HepG2 (cell line): ENCODE measurements around the gene TMEM233. TPM values are rescaled to one million over a fixed set of nuclear protein-coding genes. Genes with fewer than 3 reads are reported as not detected.

Experiments
- ATAC-seq: fragments of 200-7000 bp; cut with Tn5 transposase; 3 replicates; pipeline ENCODE4 v1.9.1; 2020; ENCODE audit warnings: mild to moderate bottlenecking, moderate library complexity
- BruUV-seq: library from RNA; stranded (reverse); fragments of 400-500 nt; replicated peaks from 2 replicates; lab custom pipeline; 2021; lab: Mats Ljungman, UMichigan
- CTCF ChIA-PET: fragments of 300-600 bp; formaldehyde crosslinking; extraction: SDS; loops from one replicate; lab custom pipeline; 2021; ENCODE audit warnings: low total read pairs, inconsistent platforms, low intra/inter-chr PET ratio; lab: Yijun Ruan, JAX
- POLR2A ChIA-PET: fragments of 350-600 bp; sonication (Branson Sonifier 250); formaldehyde crosslinking; loops from one replicate; lab custom pipeline; 2020; ENCODE audit warnings: antibody characterized with exemption, inconsistent platforms; lab: Yijun Ruan, JAX
- DNase-seq: peaks from one replicate; pipeline ENCODE4 v3.0.0-alpha.2; 2015; ENCODE audit warnings: low spot score
- FAIRE-seq: peaks from 3 replicates; lab custom pipeline; 2011; peaks lifted over from hg19 to GRCh38; lab: Jason Lieb, UNC
- H2AFZ ChIP-seq: one replicate; pipeline ENCODE4 v1.6.1; 2011; ENCODE audit warnings: low read length, inconsistent platforms
- H3K27ac ChIP-seq: fragments of 300-600 bp; 3 replicates; pipeline ENCODE4 v1.8.0; 2011; ENCODE audit warnings: mixed run types, mild to moderate bottlenecking, mixed read lengths, low read length, inconsistent platforms; ENCODE audit not compliant: insufficient read depth; ENCODE audit errors: extremely low read length
- H3K27me3 ChIP-seq, 2 experiments: fragments of 200-600 bp in 1 of 2; 2 replicates in 1 of 2; 3 replicates in 1 of 2; pipeline versions ENCODE4 v1.6.0 to v1.8.0; 2011; ENCODE audit warnings: low read length in 2 of 2, mild to moderate bottlenecking in 2 of 2, moderate library complexity in 2 of 2, inconsistent platforms in 1 of 2; ENCODE audit not compliant: insufficient read depth in 2 of 2, control insufficient read depth in 1 of 2
- H3K36me3 ChIP-seq, 2 experiments: fragments of 200-600 bp in 1 of 2; replicated peaks in 1 of 2; 2 replicates in 1 of 2; 3 replicates in 1 of 2; pipeline versions ENCODE4 v1.5.1 to v1.8.0; 2011; ENCODE audit warnings: low read length in 2 of 2, inconsistent platforms in 1 of 2; ENCODE audit not compliant: insufficient read depth in 2 of 2, control insufficient read depth in 1 of 2
- H3K4me1 ChIP-seq: 2 replicates; pipeline ENCODE4 v1.5.1; 2012; ENCODE audit warnings: low read length, inconsistent platforms; ENCODE audit not compliant: insufficient read depth
- H3K4me2 ChIP-seq: 2 replicates; pipeline ENCODE4 v1.6.0; 2011; ENCODE audit warnings: low read depth, low read length, inconsistent platforms
- H3K4me3 ChIP-seq, 3 experiments: fragments of 200-600 bp in 1 of 3; sonication (generic), shearing (Covaris generic) in 1 of 3; replicated peaks in 1 of 3; 2 replicates each; pipeline ENCODE4 v1.5.1; 2011 to 2016; ENCODE audit warnings: low read length in 3 of 3, inconsistent platforms in 2 of 3, low read depth in 2 of 3, mild to moderate bottlenecking in 2 of 3, control low read depth in 1 of 3, mixed read lengths in 1 of 3; ENCODE audit not compliant: insufficient read depth in 1 of 3
- H3K79me2 ChIP-seq: one replicate; pipeline ENCODE4 v1.6.1; 2011; ENCODE audit warnings: low read length, inconsistent platforms; ENCODE audit not compliant: insufficient read depth
- H3K9ac ChIP-seq: 2 replicates; pipeline ENCODE4 v1.6.0; 2011; ENCODE audit warnings: mild to moderate bottlenecking, low read depth, low read length, inconsistent platforms; ENCODE audit not compliant: insufficient read depth
- H3K9me3 ChIP-seq: 2 replicates; pipeline ENCODE4 v1.5.1; 2012; ENCODE audit warnings: mild to moderate bottlenecking, low read length
- H4K20me1 ChIP-seq: 2 replicates; pipeline ENCODE4 v1.6.0; 2011; ENCODE audit warnings: inconsistent platforms, mild to moderate bottlenecking, low read length, moderate library complexity; ENCODE audit not compliant: insufficient read depth
- CREB3 ChIP-seq: sonication (generic); formaldehyde crosslinking; IDR thresholded peaks from 2 replicates; pipeline ENCODE4 v1.5.0; 2020; ENCODE audit warnings: missing genetic modification reagents
- EZH2 ChIP-seq: conservative IDR thresholded peaks from 2 replicates; pipeline ENCODE4 v1.6.1; 2012; ENCODE audit warnings: mild to moderate bottlenecking, low read depth, low read length, moderate library complexity
- HDAC1 ChIP-seq: sonication (generic); formaldehyde crosslinking; IDR thresholded peaks from 2 replicates; pipeline ENCODE4 v1.5.1; 2020; ENCODE audit warnings: mild to moderate bottlenecking, missing genetic modification reagents
- NFAT5 ChIP-seq: sonication (generic); formaldehyde crosslinking; IDR thresholded peaks from 2 replicates; pipeline ENCODE4 v1.4.0; 2020; ENCODE audit warnings: missing genetic modification reagents
- PPARG ChIP-seq: conservative IDR thresholded peaks from 2 replicates; pipeline ENCODE4 v1.6.1; 2016; ENCODE audit warnings: missing biosample characterization, missing genetic modification reagents
- RARA ChIP-seq: IDR thresholded peaks from 2 replicates; pipeline ENCODE4 v1.6.1; 2016; ENCODE audit warnings: missing genetic modification reagents, missing compliant biosample characterization
- RORA ChIP-seq: sonication (generic); formaldehyde crosslinking; IDR thresholded peaks from 2 replicates; pipeline ENCODE4 v1.5.0; 2020; ENCODE audit warnings: mild to moderate bottlenecking, missing genetic modification reagents, moderate library complexity
- SNRNP70 ChIP-seq: fragments of 200-400 bp; formaldehyde crosslinking; IDR thresholded peaks from 2 replicates; pipeline ENCODE4 v1.6.1; 2017; ENCODE audit warnings: mild to moderate bottlenecking, low read depth, low read length, moderate library complexity
- TAF15 ChIP-seq: fragments of 200-400 bp; formaldehyde crosslinking; IDR thresholded peaks from one replicate; pipeline ENCODE4 v1.6.1; 2018; ENCODE audit warnings: mild to moderate bottlenecking, low read depth, low read length; ENCODE audit not compliant: poor library complexity, severe bottlenecking
- TRIM22 ChIP-seq: fragments of 450-650 bp; IDR thresholded peaks from 2 replicates; pipeline ENCODE4 v1.6.1; 2017
- ZNF33B ChIP-seq: sonication (generic); formaldehyde crosslinking; IDR thresholded peaks from 2 replicates; pipeline ENCODE4 v1.5.1; 2020; ENCODE audit warnings: mild to moderate bottlenecking, missing genetic modification reagents
- ZNF552 ChIP-seq: sonication (generic); formaldehyde crosslinking; IDR thresholded peaks from 2 replicates; pipeline ENCODE4 v1.9.0; 2022; ENCODE audit warnings: missing genetic modification reagents, mild to moderate bottlenecking, borderline replicate concordance
- ZNF574 ChIP-seq: sonication (generic); formaldehyde crosslinking; IDR thresholded peaks from 2 replicates; pipeline ENCODE4 v1.4.0; 2020; ENCODE audit warnings: missing genetic modification reagents
- ZNF841 ChIP-seq: sonication (generic); formaldehyde crosslinking; IDR thresholded peaks from 2 replicates; pipeline ENCODE4 v1.8.1; 2023; ENCODE audit warnings: missing genetic modification reagents, borderline replicate concordance
- WGBS: methylation state at CpG from one replicate; pipeline ENCODE4 v1.1.6; 2017; ENCODE audit warnings: low lambda C conversion rate; 5-methylcytosine and 5-hydroxymethylcytosine counted together
- in situ Hi-C: cut with HindIII; loops from 2 replicates; pipeline ENCODE4 v1.10.0; 2017; ENCODE audit warnings: low pct_unique_long_range_greater_than_20kb; ENCODE audit not compliant: extremely low pct_ligation_motif_present
- intact Hi-C: fragments of 100-400 bp; cut with micrococcal nuclease; formaldehyde crosslinking; loops from one replicate; pipeline ENCODE4 v1.10.0; 2022; ENCODE audit not compliant: unreplicated experiment
- polyA plus RNA-seq, 8 experiments: library from polyadenylated mRNA; depleted of rRNA in 3 of 8; stranded (reverse) in 7 of 8; unstranded in 1 of 8; fragments of >200 nt; fragmentation: Illumina TruSeq in 4 of 8; extraction: Trizol in 4 of 8; gene quantifications; 2 replicates each; pipeline versions ENCODE4 v1.2.1 to v1.2.3, GENCODE V29; 2011 to 2016; ENCODE audit warnings: low read depth in 4 of 8, missing spikeins in 1 of 8, mixed read lengths in 1 of 8; ENCODE audit not compliant: insufficient read depth in 1 of 8
- total RNA-seq, 5 experiments: library from RNA; depleted of rRNA; stranded (reverse); fragments of >200 nt; fragmentation: Illumina TruSeq; extraction: Trizol; gene quantifications; 2 replicates each; pipeline ENCODE4 v1.2.3, GENCODE V29; 2016; ENCODE audit warnings: low read depth in 1 of 5

Gene TMEM233
- total and polyA plus RNA-seq, 2 of the 13 experiments (the other 11 are each of a cell fraction or from before 2014, with no cell fraction given): 0.03 TPM; not detected in 1

- TF ChIP-seq NFAT5 (CRISPR knock-in tag) (no peak), SNRNP70 (no peak), CREB3 (CRISPR knock-in tag) (no peak), ZNF33B (CRISPR knock-in tag) (no peak)
- TF ChIP-seq, all 625 proteins: peak for 0
Observed at GRCh38 chr12:119603767-119604166, 10.2 kb downstream of the TMEM233 start (continued).

GRCh38 chr12:119609358-119609757 lies 15.8 kb downstream of the TMEM233 start:
- 24% methylated on average over 2 of the region's 3 CpGs for WGBS
- H3K4me2 ChIP-seq: no peak overlapping the region
- H3K36me3 ChIP-seq: no peaks in the 10 kb centered on the region
- no TSS peak for BruUV-seq
- ChIA-PET POLR2A (no interaction called here), CTCF (no interaction called here)
- no peak for DNase-seq
- H2AFZ ChIP-seq: no peak overlapping the region
- in situ Hi-C loops (no loop called here), intact Hi-C loops (no loop called here)
- no peaks in the 10 kb centered on the region for H4K20me1 ChIP-seq
- no peak for ATAC-seq
- peaks cover 5% of the 10 kb centered on the region; the same call in 1 of the 2 replicates for H3K4me1 ChIP-seq
- no peak overlapping the region for H3K9ac ChIP-seq
- no peak overlapping the region for H3K4me3 ChIP-seq
- peaks cover 0 to 3% of the 10 kb centered on the region in 2 experiments; a peak in 1 of 5 replicates for H3K27me3 ChIP-seq
- H3K27ac ChIP-seq: no peak overlapping the region
- FAIRE-seq: no peak
- H3K9me3 ChIP-seq: peaks cover 10% of the 10 kb centered on the region; the same call in 1 of the 2 replicates
- H3K79me2 ChIP-seq: no peaks in the 10 kb centered on the region
- no peak for TF ChIP-seq EZH2
- no peak for TF ChIP-seq TRIM22
- no peak for TF ChIP-seq ZNF552 (CRISPR knock-in tag)
- TF ChIP-seq ZNF574: no peak
- no peak for TF ChIP-seq RARA (CRISPR knock-in tag)
- TF ChIP-seq TAF15: no peak
- no peak for TF ChIP-seq ZNF841 (CRISPR knock-in tag)
- TF ChIP-seq PPARG (CRISPR knock-in tag): no peak
- no peak for TF ChIP-seq HDAC1 (CRISPR knock-in tag)
- no peak for TF ChIP-seq RORA (CRISPR knock-in tag)
